DMS79 (cell line): ENCODE results near the gene ANKMY2.
"Not testable (repeated sequence)": the region's sequence is repeated elsewhere in the genome, so short reads cannot be mapped to it uniquely, and the experiment has no call there.

ENCODE experiments used
- DNase-seq: peaks from one replicate; lab custom pipeline; 2025; lab: John Stamatoyannopoulos, UW

The ANKMY2 gene

GRCh38 chr7:16645593-16646471 is at the start of gene ANKMY2, which contains the start of gene BZW2:
ANKMY2 (minus strand) TSS chr7:16645754; CDS start chr7:16645573, 181 bp downstream.
BZW2 (plus strand) TSS chr7:16646181; CDS start chr7:16665444, 19,263 bp downstream.
- DNase-seq = peak; percentile 88

GRCh38 chr7:16694806-16695205 is 49.3 kb upstream of the ANKMY2 start:
- no peak for DNase-seq

GRCh38 chr7:16693601-16694318 is 48.2 kb upstream of the ANKMY2 start:
- DNase-seq = no peak

- no peak for DNase-seq
These were observed 45.7 kb upstream of the ANKMY2 start for GRCh38 chr7:16691241-16691640.

GRCh38 chr7:16688249-16688648 is 42.7 kb upstream of the ANKMY2 start:
- no peak for DNase-seq

GRCh38 chr7:16685535-16685934 is 40.0 kb upstream of the ANKMY2 start:
- DNase-seq = no peak

- no peak for DNase-seq
These were observed 39.4 kb upstream of the ANKMY2 start for GRCh38 chr7:16684935-16685334.

- DNase-seq = not testable (repeated sequence)
These were observed 33.4 kb upstream of the ANKMY2 start for GRCh38 chr7:16678645-16679566.

GRCh38 chr7:16677978-16678494 is 32.5 kb upstream of the ANKMY2 start:
- no peak for DNase-seq

- DNase-seq = no peak
These were observed 29.7 kb upstream of the ANKMY2 start for GRCh38 chr7:16675277-16675676.

GRCh38 chr7:16671811-16672210 is 26.3 kb upstream of the ANKMY2 start:
- DNase-seq = no peak

GRCh38 chr7:16670731-16671344 is 25.3 kb upstream of the ANKMY2 start:
- no peak for DNase-seq

- DNase-seq = no peak
These were observed 24.5 kb upstream of the ANKMY2 start for GRCh38 chr7:16670021-16670420.

- DNase-seq = no peak
These were observed 24.0 kb upstream of the ANKMY2 start for GRCh38 chr7:16669581-16669980.

- no peak for DNase-seq
These were observed 23.4 kb upstream of the ANKMY2 start for GRCh38 chr7:16668978-16669377.

GRCh38 chr7:16668049-16668858 is 22.7 kb upstream of the ANKMY2 start:
- peak; percentile 65 for DNase-seq

GRCh38 chr7:16667355-16667754 is 21.8 kb upstream of the ANKMY2 start:
- no peak for DNase-seq

GRCh38 chr7:16661924-16662323 is 16.4 kb upstream of the ANKMY2 start:
- no peak for DNase-seq

- DNase-seq = no peak
These were observed 15.3 kb upstream of the ANKMY2 start for GRCh38 chr7:16660702-16661464.
